GM12872 (cell line): ENCODE results near the gene ZNF385B.

ENCODE experiments used
- CTCF ChIP-seq: IDR thresholded peaks from 3 replicates; pipeline ENCODE4 v1.5.1; 2011; ENCODE audit warnings: low read depth, mild to moderate bottlenecking, low read length, moderate library complexity; ENCODE audit not compliant: insufficient read depth

The ZNF385B gene

DNA sequence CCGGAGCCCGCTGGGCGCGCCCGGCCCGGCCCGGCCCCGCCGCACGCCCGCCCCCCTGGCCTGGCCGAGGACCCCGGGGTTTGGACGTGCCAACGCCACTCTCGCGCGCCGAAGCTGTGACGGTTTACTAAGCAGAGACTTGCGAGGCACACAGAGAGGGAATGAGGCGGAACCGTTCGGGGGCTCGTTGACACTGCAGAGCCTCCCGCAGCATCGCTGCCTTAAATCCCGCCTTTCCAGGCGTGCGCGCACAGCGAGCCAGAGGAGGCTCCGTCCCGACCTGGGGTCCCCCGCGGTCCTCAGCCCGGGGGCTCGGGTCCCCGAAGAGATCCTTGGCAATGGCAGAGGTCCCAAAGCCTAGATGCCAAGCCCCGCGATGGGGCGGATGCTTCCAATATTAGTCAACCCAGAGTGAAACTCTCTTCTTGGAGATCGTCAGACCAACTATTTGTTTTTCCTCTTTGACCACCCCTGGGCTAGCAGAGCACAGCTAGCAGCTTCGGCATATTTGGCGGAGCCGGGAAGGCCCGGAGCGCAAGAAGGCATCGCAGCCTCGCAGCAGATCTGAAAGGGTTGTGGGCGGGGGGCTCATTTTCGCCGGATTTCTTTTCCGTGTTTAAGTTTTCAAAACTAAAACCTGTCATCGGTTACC, at the start of gene ZNF385B:
TSS of gene ZNF385B (minus strand) at position 197 of the 652 bp plus-strand sequence.
- no peak for TF ChIP-seq CTCF

- no peak for TF ChIP-seq CTCF
Measured at GRCh38 chr2:179910735-179911113, 49.3 kb upstream of the ZNF385B start.

GRCh38 chr2:179909845-179910734, 48.7 kb upstream of the ZNF385B start:
- TF ChIP-seq CTCF = no peak

- TF ChIP-seq CTCF = no peak
Measured at GRCh38 chr2:179900655-179901054, 39.2 kb upstream of the ZNF385B start.

GRCh38 chr2:179899666-179900065, 38.3 kb upstream of the ZNF385B start:
- no peak for TF ChIP-seq CTCF

DNA sequence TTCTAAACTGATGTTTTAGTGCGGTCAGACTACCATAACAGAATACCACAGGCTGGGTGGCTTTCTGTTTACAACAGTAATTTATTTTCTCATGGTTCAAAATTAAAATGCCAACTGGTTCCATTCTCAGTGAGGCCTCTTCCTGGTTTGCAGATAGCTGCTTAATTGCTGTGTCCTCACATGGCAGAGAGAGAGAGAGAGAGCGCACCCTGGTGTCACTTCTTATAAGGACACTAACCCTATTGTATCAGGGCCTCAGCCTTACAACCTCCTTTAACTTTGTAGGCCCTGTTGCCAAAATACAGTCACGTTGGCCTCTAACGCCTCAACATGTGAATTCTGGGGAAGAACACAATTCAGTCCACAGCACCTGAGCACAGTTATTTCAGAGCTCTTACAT, 37.5 kb upstream of the ZNF385B start:
- TF ChIP-seq CTCF = peak; percentile 55

- TF ChIP-seq CTCF = no peak
Measured at GRCh38 chr2:179893616-179894015, 32.2 kb upstream of the ZNF385B start.
